HG03135 (cell line): ENCODE results near the gene AXL.
"Not testable (repeated sequence)": the region's sequence is repeated elsewhere in the genome, so short reads cannot be mapped to it uniquely, and the experiment has no call there.

Experiments used
- ATAC-seq: cut with Tn5 transposase; IDR thresholded peaks from one replicate; pipeline ENCODE4 v1.9.1; 2021; ENCODE audit warnings: mild to moderate bottlenecking, moderate library complexity; ENCODE audit not compliant: unreplicated experiment

The AXL gene

DNA sequence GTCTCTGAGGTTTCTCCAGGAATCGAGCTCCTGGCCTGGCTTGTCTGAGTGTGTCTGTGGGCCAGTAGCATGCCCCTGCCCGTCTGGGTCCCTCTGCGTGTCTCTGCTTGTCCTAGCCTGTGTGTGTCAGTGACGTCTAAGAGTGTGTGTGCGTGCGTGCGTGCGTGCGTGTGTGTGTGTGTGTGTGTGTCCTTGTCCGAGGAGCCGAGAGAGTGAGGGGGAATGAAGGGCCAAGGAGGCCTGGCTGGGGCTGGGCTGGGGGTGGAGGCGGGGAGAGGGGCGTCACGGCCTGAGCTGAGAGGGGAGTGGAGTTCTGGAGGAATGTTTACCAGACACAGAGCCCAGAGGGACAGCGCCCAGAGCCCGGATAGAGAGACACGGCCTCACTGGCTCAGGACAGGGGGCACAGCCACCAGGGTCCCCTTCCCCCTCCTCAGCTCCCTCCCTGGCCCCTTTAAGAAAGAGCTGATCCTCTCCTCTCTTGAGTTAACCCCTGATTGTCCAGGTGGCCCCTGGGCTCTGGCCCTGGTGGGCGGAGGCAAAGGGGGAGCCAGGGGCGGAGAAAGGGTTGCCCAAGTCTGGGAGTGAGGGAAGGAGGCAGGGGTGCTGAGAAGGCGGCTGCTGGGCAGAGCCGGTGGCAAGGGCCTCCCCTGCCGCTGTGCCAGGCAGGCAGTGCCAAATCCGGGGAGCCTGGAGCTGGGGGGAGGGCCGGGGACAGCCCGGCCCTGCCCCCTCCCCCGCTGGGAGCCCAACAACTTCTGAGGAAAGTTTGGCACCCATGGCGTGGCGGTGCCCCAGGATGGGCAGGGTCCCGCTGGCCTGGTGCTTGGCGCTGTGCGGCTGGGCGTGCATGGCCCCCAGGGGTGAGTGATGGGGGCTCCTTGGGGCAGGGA lies at the start of gene AXL:
TSS of gene AXL (plus strand) at position 609 of the 893 bp plus-strand sequence. CDS start at position 779, 170 bp downstream.
- ATAC-seq: no peak

GRCh38 chr19:41172297-41173164 lies 46.5 kb upstream of the AXL start:
- ATAC-seq: no peak

DNA sequence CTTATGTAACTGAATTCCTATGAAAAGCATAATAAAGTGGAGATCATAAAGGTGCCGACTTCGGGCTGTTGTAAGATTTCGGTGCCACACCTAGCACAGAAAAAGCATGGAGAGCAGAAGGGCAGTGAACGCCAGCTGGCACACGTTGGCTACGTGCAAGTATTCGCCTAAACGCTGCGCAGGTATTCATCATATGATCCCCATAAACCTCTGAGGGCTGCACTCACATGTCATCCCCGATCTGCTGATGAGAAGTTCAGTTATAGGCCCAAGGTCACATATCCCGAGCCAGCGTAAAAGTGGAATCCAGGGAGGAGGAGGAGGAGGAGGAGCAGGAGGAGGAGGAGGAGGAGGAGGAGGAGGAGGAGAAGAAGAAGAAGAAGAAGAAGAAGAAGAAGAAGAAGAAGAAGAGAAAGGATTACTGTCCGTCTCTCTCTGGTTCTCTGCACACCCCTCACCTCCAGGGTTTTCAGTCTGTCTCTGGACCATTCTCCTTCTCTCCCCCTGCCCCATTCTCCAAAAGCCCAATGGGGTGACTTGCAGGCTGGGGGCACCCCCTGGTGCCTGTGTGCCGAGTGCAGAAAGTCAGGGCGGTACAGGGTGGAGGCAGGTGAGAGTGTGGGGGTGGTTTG lies 44.6 kb upstream of the AXL start:
- ATAC-seq: no peak

GRCh38 chr19:41175801-41176777 lies 42.9 kb upstream of the AXL start:
- no peak for ATAC-seq

GRCh38 chr19:41180173-41180572 lies 38.9 kb upstream of the AXL start:
- not testable (repeated sequence) for ATAC-seq

DNA sequence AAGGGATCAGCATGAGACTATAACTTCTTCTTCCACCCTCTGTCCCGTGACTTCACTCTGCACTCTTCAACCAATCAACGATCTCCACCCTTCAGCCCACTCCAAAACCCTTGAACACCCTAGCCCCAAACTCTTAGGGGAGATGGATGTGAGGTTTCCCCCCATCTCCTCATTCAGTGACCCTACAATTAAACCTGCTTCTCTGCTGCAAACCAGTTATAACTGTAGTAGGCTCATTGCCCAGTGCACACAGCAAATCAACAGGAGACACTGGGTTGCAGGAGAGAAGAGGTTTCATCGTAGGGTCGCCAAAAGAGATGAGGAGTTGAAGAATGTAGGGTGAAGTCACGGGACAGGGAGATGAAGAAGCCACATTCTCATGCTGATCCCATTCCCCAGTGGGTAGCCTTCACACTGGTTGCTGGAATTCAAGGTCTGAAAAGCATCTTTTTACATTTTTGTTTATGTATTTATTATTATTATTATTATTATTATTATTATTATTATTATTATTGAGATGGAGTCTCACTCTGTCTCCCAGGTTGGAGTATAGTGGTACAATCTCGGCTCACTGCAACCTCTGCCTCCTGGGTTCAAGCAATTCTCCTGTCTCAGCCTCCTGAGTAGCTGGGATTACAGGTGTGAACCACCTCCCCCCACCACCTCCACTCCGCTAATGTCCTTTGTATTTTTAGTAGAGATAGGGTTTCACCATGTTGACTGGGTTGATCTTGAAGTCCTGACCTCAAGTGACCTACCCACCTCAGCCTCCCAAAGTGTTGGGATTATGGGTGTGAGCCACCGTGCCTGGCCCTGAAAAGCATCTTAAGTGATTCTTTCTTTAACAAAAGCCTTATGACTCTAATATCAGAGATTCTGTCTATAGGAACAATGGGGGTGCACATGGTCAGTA lies 31.8 kb upstream of the AXL start:
- no peak for ATAC-seq

GRCh38 chr19:41187884-41188279 lies 31.1 kb upstream of the AXL start:
- no peak for ATAC-seq

GRCh38 chr19:41189425-41190065 lies 29.5 kb upstream of the AXL start:
- no peak for ATAC-seq

DNA sequence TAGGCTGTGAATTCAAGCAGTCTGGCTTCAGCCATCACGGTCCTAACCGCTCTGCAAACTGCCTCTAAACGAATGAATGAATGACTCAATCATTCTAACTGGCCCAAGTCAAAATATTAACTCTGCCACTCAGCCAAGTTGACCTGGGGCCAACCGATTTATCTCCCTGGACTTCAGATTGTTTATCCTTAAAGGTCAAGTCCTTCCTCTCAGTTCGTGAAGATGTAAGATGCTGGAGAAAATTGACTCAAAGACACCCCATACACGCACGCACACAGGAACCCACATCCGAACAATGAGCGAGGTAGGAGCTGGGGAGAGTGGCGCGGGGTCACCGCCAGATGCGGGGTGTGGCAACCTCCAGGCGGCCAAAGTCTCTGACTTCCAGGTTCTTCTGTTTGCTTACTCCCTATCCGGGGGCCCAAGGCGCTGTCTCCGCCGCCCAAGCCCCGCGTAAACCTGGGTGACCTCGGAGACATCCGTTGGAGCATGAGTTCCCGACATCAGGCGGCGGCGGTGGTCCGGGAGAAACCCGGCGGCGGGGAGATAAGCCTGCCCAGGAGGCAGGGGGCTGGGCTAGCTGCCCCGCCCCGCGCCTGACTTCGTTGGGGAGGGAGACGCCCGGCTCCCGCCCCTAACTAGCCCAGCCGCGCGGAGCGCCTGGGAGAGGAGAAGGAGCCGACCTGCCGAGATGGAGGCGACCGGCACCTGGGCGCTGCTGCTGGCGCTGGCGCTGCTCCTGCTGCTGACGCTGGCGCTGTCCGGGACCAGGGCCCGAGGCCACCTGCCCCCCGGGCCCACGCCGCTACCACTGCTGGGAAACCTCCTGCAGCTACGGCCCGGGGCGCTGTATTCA lies 26.2 kb upstream of the AXL start, which contains the start of gene CYP2S1:
TSS of gene CYP2S1 (plus strand) at position 646 of the 856 bp plus-strand sequence. CDS start at position 692, 46 bp downstream.
- ATAC-seq: no peak

DNA sequence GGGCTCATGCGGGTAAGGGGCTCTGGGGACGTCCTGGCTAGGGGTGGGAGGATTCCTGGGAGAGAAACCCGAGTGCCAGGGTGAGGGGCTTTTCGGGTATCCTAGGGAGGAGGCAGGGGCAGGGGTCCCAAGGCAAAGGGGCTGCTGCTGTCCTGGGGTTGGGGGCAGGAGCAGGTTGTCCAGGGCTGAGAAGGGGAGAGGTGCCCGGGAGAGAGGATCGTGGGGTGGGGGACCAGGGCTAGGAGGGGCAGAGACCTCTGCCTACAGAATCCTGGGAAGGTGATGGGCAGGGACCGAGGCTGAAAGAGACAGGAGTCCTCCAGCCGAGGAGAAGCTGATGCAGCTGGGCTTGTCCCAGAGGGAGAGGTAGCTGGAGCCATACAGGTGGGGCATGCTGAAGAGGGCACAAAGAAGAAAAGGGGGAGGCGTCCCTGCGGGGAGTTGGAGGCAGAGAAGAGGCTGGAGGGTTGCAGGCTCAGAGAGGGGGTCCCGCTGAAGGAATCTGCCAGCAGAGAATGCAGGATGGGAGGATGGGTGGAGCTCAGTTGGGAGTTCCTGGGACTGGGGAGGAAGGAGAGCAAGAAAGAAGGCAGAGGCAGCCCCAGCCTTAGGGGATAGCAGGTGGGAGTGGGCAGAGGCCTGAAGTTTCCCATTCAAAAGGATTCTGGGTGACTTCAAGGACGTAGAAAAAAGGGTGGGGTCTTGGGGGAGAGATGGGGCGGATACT lies 25.4 kb upstream of the AXL start:
- no peak for ATAC-seq

DNA sequence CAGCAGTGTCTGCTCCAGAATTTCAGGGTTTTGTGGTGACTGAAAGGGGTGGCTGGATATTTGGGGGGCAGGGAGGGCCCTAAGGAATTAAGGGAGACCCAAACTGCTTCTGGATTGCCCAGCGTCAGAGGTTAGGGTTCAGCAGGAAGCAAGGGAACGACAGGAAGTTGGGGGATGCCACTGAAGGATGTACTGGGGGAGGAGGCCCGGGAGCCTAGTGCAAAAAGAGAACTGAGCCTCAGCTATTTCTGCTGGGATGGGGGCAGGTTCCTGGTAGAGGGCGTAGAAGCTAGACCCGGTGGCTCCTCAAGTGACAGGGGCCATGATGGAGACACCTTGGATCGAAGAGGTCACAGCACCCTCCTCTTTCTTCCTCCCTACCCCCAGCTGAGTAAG lies 24.9 kb upstream of the AXL start:
- ATAC-seq: no peak

GRCh38 chr19:41195675-41196497 lies 23.1 kb upstream of the AXL start:
- ATAC-seq: no peak

DNA sequence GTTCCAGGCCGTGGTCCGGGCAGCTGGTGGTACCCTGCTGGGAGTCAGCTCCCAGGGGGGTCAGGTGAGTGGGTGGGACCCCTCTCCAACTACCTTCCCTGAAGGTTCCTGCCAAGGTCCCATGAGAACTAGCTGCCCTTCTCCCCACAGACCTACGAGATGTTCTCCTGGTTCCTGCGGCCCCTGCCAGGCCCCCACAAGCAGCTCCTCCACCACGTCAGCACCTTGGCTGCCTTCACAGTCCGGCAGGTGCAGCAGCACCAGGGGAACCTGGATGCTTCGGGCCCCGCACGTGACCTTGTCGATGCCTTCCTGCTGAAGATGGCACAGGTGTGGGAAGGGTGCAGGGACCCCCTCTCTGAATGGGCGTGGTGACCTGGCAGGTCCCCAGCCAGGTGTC lies 20.5 kb upstream of the AXL start:
- ATAC-seq: no peak

- ATAC-seq: no peak
Observed at GRCh38 chr19:41203371-41203770, 15.7 kb upstream of the AXL start.

GRCh38 chr19:41204338-41204737 lies 14.7 kb upstream of the AXL start:
- ATAC-seq: not testable (repeated sequence)

GRCh38 chr19:41205995-41206394 lies 13.0 kb upstream of the AXL start:
- no peak for ATAC-seq
